NCI-H526 (cell line): ENCODE data around the gene ZFP36L1.

ENCODE experiments used
- DNase-seq, 2 experiments: peaks; one replicate each; lab custom pipeline; 2025; lab: John Stamatoyannopoulos, UW

Gene ZFP36L1, protein sequence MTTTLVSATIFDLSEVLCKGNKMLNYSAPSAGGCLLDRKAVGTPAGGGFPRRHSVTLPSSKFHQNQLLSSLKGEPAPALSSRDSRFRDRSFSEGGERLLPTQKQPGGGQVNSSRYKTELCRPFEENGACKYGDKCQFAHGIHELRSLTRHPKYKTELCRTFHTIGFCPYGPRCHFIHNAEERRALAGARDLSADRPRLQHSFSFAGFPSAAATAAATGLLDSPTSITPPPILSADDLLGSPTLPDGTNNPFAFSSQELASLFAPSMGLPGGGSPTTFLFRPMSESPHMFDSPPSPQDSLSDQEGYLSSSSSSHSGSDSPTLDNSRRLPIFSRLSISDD

GRCh38 chr14:68792979-68793733, at the start of gene ZFP36L1:
Gene ZFP36L1, minus strand, starts transcription at chr14:68793067. Its CDS starts 129 bp downstream, at chr14:68792938.
- DNase-seq, result peak in 1 of 2 experiments; percentile 24

DNA sequence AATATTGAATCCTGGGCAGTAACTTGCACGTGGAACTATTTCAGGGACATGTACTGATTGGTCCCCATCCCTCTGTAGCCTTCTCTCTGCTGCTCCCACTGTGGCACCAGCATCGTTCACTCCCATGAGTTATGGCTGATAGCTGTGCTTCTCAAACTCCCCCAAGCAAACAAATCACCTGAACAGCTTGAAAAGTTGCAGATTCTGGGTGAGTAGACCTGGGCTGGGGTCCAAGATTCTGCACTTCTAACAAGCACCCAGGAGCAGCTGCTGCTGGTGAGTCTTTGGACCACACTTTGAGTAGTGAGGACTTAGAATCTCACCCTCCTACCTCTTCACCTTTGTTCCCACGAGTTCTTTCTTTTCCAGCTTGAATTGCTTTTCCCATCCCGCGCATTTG, 49.4 kb upstream of the ZFP36L1 start:
- DNase-seq, result no peak

- DNase-seq, result no peak
Observed at GRCh38 chr14:68841016-68841809, 48.3 kb upstream of the ZFP36L1 start.

- no peak for DNase-seq
Observed at GRCh38 chr14:68840454-68840853, 47.6 kb upstream of the ZFP36L1 start.

- no peak for DNase-seq
Observed at GRCh38 chr14:68836082-68836481, 43.2 kb upstream of the ZFP36L1 start.

DNA sequence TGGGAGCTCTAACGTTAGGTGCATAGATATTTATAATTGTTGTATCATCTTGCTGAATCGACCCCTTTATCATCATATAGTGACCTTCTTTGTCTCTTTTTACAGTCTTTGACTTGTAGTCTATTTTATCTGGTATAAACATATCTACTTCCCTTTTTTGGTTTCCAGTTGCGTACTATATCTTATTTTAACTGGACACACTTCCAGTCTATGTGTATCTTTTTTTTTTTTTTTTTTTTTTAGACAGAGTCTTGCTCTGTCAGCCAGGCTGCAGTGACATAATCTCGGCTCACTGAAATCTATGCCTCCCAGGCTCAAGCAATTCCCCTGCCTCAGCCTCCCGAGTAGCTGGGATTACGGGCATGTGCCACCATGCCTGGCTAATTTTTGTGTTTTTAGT, 41.9 kb upstream of the ZFP36L1 start:
- DNase-seq, result no peak

DNA sequence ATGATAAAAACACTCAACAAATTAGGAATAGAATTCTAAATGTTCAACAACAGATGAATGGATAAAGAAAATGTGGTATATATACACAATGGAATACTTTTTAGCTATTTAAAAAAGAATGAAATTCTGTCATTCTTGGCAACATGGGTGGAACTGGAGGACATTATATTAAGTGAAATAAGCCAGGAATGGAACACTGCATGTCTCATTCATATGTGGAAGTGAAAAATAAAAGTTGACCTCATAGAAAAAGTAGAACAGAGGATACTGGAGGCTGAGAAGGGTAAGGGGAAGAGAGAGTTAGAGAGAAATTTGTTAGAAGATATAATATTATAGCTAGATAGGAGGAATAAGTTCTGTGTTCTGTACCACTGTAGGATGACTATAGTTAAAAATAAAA, 35.8 kb upstream of the ZFP36L1 start:
- no peak for DNase-seq

GRCh38 chr14:68825729-68826128, 32.9 kb upstream of the ZFP36L1 start:
- DNase-seq, result no peak

DNA sequence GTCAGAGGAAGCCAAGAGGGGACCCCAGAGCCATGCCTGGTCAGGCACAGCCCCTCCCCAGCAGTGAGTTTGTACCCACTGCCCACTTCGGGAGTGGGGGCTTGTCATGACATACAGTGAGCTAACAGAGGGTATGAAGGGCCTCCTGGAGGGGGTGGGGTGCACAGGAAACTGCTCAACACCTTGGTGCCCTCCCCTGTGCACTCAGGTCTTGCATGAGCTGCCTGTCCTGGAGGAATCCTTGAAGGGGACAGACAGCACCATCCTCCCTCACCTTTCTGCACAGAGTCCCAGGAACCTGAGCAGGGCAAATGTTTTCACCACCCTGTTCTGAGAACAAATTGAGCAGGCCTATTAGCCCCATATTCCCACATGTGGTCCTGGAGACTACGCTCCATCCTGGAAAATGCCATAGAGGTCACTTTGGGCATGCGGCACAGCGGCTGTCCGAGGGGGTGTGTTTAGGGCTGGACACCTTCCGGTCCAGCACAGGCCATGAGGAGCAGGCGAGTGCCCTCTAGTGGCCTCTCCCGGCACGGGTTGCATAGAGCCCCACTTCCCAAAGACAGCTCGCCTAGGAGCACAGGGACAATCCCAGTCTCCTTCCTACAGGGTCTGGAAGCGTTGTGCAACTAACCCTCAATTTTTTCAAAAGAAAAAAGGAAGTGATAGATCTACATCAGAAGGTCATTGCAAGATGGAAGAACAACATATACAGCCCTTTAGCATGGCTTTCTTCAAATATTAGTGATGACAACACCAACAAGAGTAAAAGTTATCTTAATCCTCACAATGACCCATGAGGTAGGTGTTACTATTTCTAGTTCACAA, 31.9 kb upstream of the ZFP36L1 start:
- DNase-seq, result peak; percentile 29 to 83

DNA sequence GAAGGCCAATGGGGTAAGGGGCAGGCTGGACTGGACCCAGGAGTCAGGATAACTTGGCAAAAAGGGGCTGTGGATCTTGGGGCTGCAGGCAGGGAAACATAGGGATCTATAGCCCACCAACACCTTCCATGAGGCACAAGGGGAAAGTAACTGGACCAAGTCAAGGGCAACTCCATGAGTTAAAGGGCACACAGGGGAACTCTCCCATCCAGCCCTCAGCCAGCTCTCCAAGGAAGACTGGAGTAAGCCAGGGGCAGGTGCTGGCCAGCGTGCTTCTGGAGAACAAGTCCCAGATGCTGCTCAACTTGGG, 31.3 kb upstream of the ZFP36L1 start:
- DNase-seq, result no peak

DNA sequence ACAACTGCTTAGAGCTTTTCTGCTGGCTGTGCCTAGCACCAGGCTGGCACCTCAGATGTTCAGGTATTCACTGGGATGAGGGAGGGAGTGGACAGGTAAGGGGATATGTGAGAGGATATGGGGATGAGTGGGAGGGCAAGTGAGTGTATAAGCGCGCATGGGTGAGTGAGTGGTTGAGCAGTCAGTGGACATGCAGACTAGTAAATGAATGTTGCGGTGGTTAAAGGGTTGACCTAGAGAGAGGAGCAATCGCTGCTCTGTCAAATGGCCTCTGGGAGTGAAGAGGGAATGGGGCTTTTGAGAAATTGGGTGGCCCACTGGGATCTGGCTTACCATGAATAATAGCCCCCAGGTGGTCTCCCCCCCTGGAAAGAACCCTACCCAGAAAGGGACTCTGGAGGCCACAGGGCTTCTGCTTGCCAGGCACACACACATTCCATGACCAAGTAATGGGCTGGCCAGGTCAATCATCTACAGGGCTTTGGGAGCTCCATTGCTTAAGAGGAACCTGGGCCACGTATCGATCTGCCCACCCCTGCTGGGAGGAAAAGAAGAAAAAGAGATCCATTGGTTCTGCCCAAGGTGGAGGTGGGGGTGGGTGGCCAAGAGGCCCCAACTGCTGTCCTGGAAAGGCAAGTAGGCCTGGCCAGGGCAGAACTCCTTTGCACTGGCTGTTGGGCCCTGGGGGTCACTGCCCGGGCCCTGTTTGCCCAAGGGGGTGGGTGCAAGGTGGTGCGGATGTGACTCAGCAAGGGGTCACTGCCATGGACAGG, 30.8 kb upstream of the ZFP36L1 start:
- DNase-seq, result no peak

- no peak for DNase-seq
Observed at GRCh38 chr14:68822926-68823325, 30.1 kb upstream of the ZFP36L1 start.

DNA sequence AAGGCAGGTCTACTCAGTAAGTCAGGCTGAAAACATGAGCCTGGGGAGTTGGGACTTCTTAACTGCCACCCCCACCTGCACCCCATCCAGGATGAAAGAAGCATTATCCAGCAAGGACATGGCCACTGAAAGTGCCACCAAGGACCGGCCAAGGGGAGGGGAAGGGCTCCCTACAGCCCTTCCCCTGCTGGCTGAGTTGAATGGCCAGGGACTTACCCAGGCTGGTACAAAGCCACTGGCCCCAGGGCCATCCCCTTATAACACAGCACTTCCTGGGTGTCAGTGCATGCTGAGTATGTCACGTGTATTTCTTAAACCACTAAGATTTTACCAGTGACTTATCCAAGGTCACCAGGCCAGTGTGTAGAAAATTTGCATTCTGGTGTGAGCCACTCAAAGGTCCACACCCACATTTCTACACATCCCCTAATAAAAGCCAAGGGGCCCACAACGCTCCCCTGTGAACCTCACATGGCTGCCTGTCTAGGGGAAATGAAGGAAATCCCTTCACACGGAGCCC, 29.3 kb upstream of the ZFP36L1 start:
- DNase-seq, result no peak

DNA sequence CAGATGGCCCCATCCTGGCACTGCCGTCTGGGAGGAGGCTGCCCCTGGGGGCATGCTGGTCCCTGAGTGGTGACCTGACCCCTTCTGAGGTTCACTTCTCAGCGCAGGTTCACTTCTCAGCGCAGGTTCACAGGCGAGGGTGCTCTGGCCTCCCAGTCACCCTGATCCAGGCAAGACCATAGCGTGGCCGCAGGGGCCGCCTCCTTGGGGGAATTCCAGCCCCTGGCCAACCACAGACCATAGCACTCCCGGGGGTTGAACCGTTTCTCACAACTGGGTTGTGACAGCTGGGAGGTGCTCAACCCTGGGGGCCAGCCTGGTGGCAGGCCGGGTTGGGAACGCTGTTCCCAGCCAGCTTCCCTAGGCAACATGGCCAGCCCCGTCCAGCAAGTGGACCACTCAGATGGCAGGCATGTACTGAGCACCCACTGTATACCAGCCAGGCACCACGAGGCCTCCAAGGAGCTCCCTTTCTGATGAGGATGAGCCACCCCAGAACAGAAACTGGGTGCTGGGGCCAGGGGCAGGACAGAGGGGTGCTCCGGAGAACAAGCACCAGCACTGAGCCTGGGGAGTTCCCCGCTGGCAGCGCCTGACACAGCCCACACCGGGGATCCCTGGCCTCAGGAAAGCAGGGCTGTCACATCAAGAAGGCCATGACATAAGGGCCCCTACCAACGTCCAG, 28.3 kb upstream of the ZFP36L1 start:
- no peak for DNase-seq

DNA sequence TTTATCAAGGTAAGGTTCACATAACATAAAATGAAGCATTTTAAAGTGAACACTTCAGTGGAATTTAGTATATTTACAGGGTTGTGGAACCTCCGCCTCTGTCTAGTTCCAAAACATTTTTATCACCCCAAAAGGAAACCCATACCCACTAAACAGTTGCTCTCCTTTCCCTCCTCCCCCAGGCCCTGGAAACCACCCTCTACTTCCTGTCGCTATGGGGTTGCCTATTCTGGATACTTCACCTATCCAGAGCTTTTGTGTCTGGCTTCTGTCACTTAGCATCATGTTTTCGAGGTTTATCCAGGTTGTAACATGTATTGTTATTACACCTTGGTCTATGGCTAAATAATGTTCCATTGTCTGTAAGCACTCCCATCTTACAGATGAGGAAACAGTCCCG, 27.7 kb upstream of the ZFP36L1 start:
- no peak for DNase-seq

GRCh38 chr14:68820119-68820518, 27.3 kb upstream of the ZFP36L1 start:
- no peak for DNase-seq

DNA sequence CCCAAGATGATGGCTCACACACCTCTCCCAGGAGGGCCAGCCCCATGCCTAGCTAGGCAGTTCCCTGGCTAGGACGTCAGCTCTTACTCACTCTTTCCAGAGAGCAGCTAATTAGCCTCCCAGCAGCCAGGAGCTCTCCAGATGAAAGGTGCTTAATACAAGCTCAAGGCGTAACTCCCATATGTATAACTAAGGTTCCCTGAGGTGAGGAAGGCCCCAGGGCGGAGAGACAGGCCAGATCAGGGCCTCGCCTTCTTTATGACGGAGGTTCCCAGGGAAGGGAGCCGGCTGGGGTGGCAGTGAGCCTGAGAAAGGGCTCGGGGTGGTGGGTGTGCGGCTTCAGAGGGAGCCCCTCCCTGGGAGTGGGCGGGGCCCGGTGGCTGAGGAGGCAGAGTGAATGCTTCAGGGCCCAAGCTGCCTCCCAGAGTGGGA, 26.4 kb upstream of the ZFP36L1 start:
- no peak for DNase-seq

GRCh38 chr14:68817506-68818212, 24.8 kb upstream of the ZFP36L1 start:
- DNase-seq, result no peak

- no peak for DNase-seq
Observed at GRCh38 chr14:68816943-68817430, 24.1 kb upstream of the ZFP36L1 start.
